ENCODE results near the gene PLCD4. TPM values are rescaled to one million over a fixed set of nuclear protein-coding genes. Genes with fewer than 3 reads are reported as not detected.

Gene PLCD4
- 0.13 and 9.3 TPM in 2 replicates for total RNA-seq

DNA sequence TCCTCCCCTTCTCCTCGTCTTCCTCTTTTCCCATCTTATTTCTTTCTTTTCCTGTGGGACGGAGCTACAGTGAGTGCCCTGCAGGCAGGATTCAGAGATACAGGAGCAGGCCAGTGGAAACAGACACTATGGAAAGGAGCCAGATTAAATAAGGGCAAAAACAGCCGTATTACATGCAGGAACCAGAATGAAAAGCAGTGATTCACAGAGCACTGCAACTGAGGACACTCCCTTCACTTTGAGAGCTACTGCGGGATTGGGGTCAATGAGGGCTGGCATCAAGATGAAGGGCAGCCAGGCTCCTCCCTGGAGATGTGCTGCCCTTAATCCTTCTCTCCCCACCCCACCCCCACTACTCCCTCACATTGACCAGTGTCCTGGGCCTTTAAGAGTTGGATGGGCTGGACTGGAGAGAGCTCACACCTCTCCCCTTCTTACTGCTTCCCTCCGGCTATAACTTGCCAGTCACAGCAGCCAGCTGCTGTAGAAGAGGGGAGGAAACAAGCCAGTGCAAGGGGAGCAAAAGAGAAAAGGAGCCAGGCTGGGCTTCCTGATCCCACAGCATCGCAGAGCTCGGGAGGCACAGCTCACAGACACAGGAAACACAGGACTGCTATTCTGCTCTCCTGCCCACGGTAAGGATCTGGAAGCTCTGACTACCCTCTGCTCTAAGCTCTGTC is at the start of gene PLCD4:
Gene PLCD4, plus strand, starts transcription at position 464 of the 680 bp plus-strand sequence. CDS start 7,841 bp downstream, outside the sequence.

DNA sequence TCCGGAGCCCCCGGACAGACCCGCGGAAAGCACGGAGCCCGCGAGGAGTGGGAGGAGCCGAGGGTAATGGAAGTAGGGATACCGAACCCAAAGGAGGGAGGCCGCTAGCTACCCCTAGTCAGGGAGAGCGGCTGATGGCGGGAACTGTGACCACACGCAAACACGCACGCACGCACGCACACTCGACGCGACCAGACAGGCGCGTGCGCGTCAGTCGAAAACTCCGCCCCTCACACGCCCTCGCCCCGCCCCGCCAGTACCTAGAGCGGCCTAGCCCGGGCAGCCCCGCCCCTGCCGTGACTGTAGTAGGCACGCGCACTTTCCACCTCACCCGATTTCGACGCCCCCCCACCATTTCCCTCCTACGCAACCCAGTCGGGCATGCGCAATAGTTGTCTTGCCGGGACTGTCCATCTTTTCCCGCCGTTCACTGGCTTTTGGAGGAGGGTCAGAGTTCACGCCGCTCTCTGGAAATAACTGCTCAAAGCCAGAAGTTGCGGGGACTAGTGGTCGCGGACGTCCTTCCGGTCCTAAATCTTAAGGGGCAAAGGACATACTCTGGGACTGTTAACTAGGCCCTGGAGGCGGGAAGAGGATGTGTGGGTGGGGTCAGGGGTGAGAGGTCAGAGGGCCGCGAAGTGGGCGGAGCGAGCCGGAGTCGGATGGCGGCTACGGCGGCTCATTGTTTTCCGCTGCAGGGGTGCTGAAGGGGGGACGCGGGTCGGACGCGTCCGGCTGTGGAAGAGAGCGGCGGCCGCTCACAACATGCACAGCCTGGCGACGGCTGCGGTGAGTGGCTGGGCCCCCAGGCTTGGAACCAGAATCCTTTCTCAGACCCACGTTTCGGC is 39.3 kb upstream of the PLCD4 start, which contains the start of the genes CNOT9 and USP37:
Gene CNOT9, plus strand, starts transcription at position 650 of the 848 bp plus-strand sequence. Its CDS starts 116 bp downstream, at position 766.
Gene USP37, minus strand, starts transcription at position 162 of the 848 bp plus-strand sequence. CDS start 9,698 bp downstream, outside the sequence.

DNA sequence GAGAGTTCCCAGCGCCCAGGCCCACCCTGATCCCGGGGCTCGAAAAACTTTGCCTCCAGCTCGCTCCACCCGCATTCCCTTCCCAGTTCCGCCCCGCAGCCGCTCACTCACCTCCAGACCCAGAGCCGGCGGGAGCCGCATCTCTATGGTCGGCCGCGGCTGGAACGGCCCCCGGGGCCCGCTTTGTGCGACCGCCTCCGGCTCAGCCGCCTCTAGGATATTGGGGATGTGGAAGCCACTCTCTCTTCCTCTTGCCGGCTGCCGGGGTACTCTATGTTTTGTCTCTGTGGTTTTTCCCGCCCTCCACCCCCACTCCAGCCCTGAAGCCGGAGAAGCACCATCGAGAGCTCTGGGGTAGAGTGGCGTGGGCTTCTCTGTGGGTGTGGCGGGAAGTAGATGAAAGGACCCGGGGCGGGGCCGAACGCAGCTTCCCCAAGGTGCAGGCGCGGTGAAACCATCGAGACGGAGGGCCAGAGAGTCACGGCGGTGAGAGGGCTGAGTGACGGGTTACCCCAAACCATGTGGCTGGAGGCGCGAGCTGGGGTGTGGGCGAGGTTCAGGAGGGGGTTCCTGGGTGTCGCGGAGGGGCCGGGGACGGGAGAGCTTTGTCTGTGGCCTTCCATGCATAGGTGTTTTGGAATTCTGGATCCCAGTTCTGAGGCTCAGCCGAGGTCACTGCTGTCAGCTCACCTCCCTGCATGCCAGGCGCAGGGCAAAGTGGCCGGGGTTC is 51.7 kb downstream of the PLCD4 start, which contains the start of the genes BCS1L and ZNF142:
Gene BCS1L, plus strand, starts transcription at position 426 of the 730 bp plus-strand sequence. CDS start 1,305 bp downstream, outside the sequence.
Gene ZNF142, minus strand, starts transcription at position 366 of the 730 bp plus-strand sequence. CDS start 3,194 bp downstream, outside the sequence.

DNA sequence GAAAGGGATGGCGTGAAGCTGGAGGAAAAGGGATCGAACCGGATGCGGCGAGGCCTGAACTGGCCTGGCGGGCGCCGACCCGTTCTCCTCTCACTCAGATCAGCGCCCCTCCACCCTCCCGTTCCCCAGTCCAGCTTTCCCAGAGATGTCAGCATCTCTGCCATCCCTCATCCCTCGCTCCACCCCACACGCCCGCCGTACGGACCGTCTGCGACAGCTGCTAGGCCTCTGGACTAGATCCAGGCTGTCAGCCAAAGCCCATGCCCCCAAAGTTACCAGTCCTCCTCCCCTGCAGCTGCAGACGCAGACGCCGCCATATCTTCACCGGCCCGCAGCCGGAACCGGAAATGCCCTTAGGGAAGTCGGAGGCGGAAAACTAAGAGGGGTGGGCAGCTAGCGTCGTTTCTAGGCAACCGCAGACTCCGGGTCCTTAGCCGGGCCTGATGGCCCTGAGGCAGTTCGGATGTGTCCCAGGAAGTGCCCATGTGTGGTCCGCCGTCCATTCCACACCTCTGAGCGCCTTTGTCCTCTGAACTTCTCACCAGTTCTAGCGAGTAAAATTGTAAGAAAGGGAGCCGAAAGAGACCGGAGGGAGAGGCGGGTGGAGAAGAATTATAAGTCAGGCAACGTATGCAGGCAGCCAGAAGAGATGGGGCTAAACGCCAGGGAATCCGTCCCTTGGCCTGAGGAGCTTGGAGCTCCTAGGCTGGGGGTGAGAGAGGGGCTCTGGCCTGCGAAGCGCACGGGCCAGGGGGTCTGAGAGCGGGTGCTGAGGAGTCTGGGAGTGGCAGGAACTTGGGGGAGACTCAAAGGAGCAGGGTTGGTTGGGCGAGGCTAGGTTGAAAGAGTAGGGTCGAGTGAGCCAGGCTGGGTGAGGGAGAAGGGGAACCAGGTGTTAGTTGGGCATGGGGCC is 64.2 kb downstream of the PLCD4 start, which contains the start of the genes RNF25 and STK36:
Gene RNF25, minus strand, starts transcription at position 349 of the 913 bp plus-strand sequence. Its CDS starts 32 bp downstream, at position 317.
Gene STK36, plus strand, starts transcription at position 433 of the 913 bp plus-strand sequence. CDS start 744 bp downstream, outside the sequence.

Other genes with a start within 250 kb of the PLCD4 start
- gene SLC11A1, start 225.6 kb upstream of the PLCD4 start, total RNA-seq = 0.13 TPM in 1 of 2 replicates, not detected in the other
- gene CTDSP1, start 208.0 kb upstream of the PLCD4 start, total RNA-seq = 56.8 and 77.9 TPM in 2 replicates
- gene VIL1, start 188.8 kb upstream of the PLCD4 start, total RNA-seq = not detected in 2 replicates
- 5.5 and 6.6 TPM in 2 replicates for gene USP37, start 39.5 kb upstream of the PLCD4 start, total RNA-seq
- 39.6 and 68.0 TPM in 2 replicates for gene CNOT9, start 39.1 kb upstream of the PLCD4 start, total RNA-seq
- 11.2 and 16.9 TPM in 2 replicates for gene ZNF142, start 51.7 kb downstream of the PLCD4 start, total RNA-seq
- gene BCS1L, start 51.8 kb downstream of the PLCD4 start, total RNA-seq = 30.1 and 45.3 TPM in 2 replicates
- 24.0 and 24.7 TPM in 2 replicates for gene RNF25, start 64.1 kb downstream of the PLCD4 start, total RNA-seq
- 7.6 and 25.6 TPM in 2 replicates for gene STK36, start 64.2 kb downstream of the PLCD4 start, total RNA-seq
- gene TTLL4, start 102.9 kb downstream of the PLCD4 start, total RNA-seq = 6.3 and 7.9 TPM in 2 replicates
- 13.3 and 30.4 TPM in 2 replicates for gene CYP27A1, start 174.2 kb downstream of the PLCD4 start, total RNA-seq
- 0.40 TPM in 1 of 2 replicates, not detected in the other for gene PRKAG3, start 223.9 kb downstream of the PLCD4 start, total RNA-seq